ENCODE data around the gene ANKAR.

Gene ANKAR, protein sequence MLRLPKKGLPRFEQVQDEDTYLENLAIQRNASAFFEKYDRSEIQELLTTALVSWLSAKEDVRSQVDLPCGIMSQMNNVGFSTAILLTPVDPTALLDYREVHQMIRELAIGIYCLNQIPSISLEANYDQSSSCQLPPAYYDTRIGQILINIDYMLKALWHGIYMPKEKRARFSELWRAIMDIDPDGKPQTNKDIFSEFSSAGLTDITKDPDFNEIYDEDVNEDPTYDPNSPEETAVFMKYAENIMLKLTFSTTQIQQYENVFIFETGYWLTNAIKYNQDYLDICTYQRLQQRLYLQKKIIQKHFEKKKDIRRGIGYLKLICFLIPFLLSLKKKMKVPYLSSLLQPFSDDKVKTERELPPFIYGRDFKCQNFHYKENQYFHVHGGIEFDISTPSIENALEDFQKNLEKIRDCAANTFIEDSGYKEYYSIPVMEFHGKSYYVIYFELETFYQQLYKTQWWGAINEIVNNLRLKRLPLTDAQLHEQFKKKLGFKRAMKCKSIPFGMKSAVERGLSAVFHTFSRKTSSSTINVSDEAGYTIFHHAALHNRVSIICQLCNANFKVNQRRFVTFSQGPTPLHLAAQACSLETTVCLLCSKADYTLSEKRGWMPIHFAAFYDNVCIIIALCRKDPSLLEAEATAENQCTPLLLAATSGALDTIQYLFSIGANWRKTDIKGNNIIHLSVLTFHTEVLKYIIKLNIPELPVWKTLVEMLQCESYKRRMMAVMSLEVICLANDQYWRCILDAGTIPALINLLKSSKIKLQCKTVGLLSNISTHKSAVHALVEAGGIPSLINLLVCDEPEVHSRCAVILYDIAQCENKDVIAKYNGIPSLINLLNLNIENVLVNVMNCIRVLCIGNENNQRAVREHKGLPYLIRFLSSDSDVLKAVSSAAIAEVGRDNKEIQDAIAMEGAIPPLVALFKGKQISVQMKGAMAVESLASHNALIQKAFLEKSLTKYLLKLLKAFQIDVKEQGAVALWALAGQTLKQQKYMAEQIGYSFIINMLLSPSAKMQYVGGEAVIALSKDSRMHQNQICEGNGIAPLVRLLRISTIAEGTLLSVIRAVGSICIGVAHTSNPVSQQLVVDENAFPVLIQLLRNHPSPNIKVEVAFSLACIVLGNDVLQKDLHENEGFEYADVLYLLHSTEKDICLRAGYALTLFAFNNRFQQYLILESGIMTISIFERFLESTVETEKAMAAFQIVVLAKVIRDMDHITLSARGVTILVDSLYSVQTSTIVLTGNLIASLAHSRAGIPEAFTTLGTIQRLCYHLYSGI (N-terminal part only)

DNA sequence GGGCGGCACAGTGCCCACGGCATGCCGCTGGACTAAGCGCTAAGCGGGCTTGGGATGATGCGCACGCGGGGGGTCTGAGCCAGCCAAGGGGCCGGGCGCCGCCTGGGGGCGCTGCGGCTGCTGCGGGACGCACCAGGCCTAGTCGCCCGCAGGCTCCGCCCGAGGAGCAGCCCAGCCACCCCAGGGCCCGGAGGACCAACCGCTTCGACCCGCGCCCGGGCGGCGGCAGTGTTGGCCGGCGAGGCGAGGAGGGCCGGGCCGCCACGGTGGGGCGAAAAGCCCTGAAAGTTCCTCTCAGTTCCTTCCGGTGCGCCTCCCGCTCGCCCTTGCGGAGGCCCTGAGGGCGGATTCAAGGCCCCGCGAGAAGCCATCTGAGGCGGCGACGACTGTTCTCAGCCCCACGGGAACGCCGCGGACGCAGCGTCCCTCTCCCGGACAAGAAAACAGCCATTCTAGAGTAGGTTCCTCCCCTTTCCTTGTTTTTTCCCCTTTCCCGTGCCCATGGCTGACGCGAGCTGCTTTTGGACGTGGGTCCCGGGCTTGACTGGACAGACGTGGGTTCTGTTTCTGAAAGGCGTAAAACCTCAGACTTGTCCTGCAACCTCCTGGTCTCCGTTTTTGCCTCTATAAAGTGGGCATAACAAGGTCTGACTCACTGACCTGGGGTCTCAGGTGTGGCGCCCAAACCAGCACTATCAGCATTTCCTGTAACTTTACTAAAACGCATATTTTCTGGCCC, at the start of gene ANKAR:
ANKAR (plus strand) TSS at position 297 of the 739 bp plus-strand sequence. CDS start 1,821 bp downstream, outside the sequence.
- DNase-seq = peak; percentile 66 to 95 (median 88)
- intact Hi-C loops (cut with DNase I) = loop anchor here (5.0 kb wide), 1 partner anchor 88 kb away; the partner anchor contains the start of gene OSGEPL1

DNA sequence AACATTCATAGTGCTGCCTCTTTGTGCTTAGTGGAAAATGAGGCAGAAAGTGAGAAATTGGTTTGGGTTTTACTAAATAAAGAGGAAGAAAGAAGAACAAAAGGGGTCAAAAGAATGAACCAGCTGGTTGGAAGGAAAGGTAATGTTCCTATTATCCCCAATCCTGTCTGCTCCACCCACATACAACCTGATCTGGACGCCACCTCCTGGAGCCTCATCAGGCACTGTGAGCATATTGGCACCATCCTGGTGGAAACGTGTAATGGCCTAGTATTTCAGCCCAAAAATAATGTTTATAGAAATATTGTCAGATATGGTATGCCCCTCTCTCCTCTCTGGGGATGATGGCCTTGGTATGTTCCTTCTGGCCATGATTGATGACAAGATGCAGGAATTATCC, 48.8 kb upstream of the ANKAR start:
- no peak for DNase-seq
- intact Hi-C loops (cut with DNase I) = no loop called here

DNA sequence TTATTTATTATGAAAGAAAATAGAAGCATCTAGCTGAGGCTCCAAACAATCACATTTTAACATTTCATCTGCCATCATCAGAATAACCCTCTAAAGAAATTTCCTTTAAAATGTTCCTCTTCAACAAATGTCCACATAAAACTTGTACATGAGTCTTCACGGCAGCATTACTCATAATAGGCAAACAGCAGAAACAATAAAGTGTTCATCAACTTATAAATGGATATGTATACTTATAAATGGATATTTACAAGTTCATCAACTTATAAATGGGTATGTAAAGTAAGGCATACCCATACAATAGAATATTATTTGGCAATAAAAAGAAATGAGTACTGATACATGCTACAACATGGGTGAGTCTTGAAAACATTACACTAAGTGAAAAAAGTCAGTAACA, 46.7 kb upstream of the ANKAR start:
- intact Hi-C loops (cut with DNase I) = no loop called here
- no peak for DNase-seq

DNA sequence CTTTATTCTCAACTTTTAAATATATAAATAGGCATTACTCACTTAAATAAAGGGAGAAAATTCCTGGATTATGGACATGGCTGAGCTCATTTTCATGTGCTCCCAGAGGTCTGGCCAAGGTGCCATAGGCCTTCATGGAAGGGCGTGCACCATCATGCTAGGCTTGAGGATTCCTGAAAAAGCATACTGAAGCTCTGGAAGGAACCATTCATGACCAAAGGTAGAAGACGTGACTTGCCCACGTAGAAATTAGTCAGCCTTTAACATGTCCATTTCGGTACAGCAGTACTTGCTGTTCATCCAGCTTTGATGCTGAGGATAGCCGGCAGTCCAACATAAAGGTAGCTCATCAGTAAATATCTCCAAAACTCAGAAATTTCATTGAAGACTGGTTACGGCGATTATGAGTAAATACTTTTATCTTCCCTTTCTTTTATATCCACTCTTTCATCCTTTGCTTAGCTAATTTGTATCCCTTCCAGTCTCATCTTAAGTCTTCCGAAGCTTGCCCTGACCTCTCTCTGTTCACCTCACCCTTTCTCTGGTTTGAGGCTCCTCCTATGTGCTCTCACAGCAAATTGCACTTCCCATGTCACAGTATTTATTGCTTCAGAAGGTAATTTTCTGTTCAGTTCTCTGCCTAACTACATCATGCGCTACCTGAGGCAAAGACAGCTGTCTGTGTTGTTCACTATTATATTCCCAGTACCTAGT, 45.5 kb upstream of the ANKAR start:
- no peak for DNase-seq
- intact Hi-C loops (cut with DNase I) = no loop called here

DNA sequence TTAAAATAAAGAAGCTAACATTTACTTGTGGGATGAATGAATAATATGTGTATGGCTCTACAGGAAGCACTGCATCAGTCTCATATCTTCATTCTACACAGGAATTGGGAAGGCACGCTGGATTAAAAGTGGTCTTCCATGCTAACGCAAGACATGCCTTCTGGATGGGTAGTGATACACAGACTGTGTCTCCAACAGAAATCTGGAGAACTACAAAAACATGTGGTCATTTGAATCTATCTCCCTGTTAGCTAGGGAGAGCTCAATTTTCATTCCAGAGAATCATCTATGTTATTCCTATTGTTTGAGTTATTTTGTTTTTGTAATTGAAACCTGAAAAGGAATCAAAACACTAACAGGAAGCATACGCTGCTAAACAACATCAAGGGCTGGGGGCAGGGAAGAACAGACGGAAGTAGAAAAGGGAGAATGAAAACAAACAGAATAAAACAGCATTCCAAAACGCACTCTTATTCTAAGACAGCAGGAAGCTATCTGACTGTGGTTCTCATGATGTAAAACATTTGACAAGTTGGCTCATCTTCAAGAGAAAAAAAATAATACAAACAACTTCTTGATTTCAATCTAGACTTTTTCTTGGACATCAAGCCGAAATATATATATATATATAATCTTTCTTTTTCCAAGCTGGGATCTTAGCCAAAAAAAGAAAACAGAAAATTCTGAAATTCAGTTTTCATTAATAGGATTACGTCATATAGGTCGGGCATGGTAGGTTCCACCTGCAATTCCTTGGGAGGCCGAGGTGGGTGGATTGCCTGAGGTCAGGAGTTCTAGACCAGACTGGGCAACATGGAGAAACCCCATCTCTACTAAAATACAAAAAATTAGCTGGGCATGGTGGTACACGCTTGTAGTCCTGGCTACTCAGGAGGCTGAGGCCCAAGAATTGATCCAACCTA, 44.7 kb upstream of the ANKAR start:
- DNase-seq = no peak
- intact Hi-C loops (cut with DNase I) = no loop called here

DNA sequence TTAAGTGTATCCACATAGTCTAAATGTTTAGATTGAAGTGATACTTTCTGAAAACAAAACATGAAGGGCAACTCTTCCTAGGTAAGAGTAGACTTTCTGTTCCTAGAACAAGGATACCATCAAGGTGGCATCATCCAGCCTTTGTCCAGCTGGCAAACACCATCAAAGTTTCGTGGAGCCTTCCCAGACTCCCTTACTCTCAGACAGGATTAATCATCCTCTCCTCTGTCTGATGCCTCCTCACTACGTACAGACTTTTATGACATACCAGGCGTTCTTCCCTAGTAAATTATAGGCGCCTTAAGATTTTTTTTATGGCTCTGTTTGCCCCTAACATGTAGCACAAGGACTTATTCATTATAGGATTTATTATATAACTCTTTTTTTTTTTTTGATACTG, 42.6 kb upstream of the ANKAR start:
- DNase-seq = no peak
- intact Hi-C loops (cut with DNase I) = no loop called here

DNA sequence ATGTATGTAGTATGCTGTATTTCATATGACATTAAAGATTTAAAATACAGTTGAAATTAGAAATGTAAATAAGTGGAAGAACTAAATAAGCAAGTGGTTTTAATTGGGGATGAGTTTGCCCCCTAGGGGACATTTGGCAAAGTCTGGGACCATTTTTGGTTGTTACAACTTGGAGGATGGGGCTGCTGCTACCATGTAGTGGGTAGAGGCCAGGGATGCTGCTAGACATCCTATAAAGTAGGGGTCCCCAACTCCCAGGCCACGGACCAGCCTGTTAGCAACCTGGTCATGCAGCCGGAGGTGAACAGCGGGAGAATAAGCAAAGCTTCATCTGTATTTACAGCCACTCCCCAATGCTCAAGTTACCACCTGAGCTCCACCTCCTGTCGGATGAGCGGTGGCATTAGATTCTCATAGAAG, 41.1 kb upstream of the ANKAR start:
- intact Hi-C loops (cut with DNase I) = no loop called here
- no peak for DNase-seq

DNA sequence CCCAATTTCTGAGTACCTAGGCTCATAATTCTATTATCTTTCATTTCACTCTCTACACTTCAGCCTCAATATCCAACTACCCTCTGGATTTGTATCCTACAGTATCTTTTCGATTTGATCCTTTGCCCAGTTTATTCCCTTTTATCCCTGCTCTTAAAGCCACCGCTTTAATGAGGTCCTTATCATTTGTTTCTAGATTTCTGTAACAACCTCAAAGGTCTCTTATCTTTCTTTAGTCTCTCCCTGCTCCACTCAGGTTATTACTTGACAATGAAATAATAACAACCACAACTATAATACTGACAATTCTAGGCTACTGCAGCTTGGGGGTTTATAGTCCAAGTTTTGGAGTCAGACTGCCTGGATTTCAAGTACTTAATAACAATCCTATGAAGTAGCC, 39.1 kb upstream of the ANKAR start:
- intact Hi-C loops (cut with DNase I) = no loop called here
- no peak for DNase-seq

DNA sequence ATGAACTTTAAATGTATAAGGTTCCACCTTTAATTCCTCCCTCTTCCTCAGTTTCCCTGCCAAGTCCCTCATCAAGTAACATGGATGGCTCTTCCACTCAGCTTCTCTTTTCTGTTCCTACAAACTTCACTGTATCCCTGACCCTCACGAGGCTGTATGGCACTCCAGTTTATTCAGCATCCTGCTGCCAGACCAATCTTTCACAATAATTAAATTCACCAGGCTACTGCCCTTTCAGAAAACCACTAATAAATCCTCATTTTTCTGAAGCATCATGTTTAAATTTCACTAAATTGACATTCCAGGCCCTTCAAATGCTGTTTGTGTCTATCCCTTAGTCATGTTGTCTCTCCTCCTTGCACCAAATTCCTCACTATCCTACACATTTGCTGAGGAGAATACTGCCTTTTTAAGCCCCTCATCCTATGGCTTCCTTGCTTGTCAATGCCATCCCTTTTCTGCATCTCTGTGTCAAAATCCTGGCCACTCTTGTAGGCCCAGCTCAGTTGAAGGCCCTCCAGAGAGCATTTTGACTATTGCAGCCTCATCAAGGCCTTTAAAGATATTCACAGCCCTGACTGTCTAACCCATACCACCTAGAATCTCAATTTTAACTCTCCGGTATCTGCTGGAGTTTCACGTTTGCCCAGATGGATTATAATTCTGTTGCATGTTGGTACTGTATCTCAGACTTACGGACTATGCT, 36.0 kb upstream of the ANKAR start:
- intact Hi-C loops (cut with DNase I) = no loop called here

DNA sequence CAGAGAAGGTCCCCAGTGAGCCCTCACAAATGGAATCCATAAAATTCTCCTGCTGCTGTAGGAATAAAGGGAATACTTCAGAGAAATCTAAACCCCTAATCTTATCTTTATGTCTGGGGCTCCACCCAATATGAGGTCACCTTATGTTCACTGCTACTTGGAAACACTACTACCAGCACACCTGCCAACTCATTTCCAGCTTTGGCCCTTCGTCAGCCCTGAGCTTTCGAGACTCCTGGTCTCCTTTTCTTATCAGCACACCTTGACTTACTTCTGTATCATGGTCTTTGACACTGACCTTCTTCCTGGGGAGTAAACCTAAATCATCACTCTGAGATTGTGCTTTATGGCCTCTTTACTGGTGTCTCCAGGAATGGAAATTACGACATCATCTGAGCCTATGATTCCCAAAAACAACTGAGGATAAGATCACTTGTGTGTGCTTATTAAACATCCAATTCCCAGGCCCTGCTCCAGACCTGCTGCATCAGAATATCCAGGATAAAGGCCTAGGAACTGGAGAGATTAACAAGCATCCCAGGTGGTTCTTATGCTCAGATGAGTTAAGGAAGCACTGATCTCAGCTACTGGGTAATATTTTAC, 35.4 kb upstream of the ANKAR start:
- intact Hi-C loops (cut with DNase I) = no loop called here
- DNase-seq = no peak

More for the DNA sequence above, 36.0 kb upstream of the ANKAR start:
- no peak for DNase-seq

DNA sequence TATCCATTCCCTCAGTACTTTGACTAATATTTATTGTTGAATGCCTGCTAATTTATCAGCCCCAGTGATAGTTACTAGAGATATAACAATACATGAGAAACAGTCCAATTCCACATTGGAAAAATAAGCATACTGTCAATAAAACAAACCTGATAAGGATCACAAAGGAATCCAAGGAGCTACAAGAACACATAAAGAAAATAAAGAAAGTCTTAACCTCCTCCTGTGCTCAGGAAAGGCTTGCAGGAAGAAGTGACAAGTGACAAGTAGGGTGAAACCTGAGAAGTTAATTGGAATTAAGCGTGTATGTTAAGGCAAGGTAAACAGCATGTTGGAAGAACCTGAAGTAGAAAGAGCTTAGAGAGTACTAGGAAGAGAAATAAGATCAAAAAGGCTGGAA, 33.5 kb upstream of the ANKAR start:
- no peak for DNase-seq
- intact Hi-C loops (cut with DNase I) = no loop called here

DNA sequence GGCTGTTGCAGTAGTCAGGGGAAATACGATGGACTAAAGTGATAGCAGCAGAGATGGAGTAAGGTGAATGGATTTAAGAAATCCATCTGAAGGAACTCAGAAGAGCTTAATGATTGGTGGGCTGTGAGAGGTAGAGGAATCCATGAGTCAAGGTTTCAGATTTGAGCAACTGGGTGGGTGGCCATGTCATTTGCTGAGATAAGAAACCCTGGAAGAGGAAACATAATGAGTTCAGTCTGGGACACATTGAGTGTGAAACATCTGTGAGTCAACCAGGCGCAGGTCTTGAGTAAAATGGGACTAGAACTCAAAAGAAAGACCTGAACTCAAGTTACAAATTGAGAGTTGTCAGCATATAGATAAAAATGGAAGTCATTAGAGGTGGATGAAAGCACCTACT, 32.9 kb upstream of the ANKAR start:
- intact Hi-C loops (cut with DNase I) = no loop called here
- peak in 6 of 42 donors; percentile 7 to 54 (median 20) for DNase-seq

DNA sequence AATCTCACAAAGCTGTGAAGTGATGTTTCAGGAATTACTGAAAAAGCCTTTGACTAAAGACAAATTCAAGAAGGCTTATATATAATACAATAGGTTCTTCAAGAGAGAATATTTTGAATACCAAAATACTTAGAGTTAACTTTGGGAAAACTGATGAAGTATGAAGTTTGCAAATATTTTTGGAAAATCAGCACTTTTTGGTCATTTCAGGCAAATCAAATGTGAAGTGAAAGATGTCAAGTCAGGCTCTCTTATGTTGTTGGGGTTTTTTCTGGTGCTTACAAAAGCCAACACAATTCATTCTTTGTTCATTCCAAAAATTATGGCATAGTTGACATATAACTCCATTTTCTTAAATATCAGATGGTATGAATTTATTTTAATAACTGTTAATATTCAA, 27.9 kb upstream of the ANKAR start:
- DNase-seq = no peak
- intact Hi-C loops (cut with DNase I) = no loop called here

DNA sequence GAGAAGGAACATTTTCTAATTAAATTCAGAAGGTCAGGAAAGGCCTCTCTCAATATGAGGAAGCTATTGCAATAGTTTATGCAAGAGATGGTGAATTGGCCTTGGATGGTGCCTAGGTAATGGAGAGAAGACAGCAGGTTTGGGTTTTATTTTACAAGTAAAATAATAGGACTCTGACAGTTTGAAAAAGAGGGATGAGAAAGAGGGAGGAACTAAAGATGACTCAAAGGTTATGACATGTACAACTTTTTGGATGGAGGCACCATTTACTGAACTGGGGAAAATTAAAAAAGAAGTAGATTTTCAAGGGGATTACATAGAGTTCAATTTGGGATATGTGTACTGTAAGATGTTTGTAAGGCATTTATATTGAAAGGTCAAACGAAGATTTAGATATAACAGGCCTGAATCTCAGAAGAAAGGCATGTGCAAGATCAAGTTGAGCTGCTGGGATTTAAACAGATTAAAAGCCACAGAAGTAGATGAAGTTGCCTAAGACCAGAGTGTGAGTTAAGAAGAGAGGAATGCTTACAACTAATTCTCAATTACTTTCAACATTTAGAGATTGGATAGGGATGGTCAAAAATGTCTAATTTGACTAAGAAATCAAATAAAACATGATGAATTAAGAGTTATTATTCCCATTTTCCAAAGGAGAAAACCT, 25.5 kb upstream of the ANKAR start:
- DNase-seq = no peak
- intact Hi-C loops (cut with DNase I) = no loop called here

DNA sequence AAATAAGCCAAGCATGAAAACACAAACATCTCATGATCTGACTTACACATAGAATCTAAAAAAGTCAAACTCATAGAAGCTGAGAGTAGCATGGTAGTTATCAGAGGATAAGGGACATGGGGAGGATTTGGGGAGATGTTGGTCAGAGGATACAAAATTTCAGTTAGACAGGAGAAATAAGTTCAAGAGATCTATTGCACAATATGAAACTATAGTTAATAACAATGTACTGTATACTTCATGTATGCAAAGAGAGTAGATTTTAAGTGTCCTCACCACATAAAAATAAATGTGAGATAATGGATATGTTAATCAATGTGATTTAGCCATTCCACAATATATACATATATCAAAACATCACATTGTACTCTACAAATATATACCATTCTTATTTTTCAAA, 23.2 kb upstream of the ANKAR start:
- no peak for DNase-seq
- intact Hi-C loops (cut with DNase I) = no loop called here
